ENCODE measurements around the gene INPP4B. TPM values are rescaled to one million over a fixed set of nuclear protein-coding genes. Genes with fewer than 3 reads are reported as not detected.

Gene INPP4B
- total RNA-seq, 1 experiment from 2014 or later: 14.3 TPM

GRCh38 chr4:142330311-142330710 is 515.8 kb downstream of the INPP4B start:
- H3K79me2 ChIP-seq (ENCODE audit: insufficient read depth, low read length): no peaks in the 10 kb centered on the region
- no peaks in the 10 kb centered on the region; the same call in 1 of the 2 replicates for H4K20me1 ChIP-seq (ENCODE audit: insufficient read depth)
- ChIA-PET CTCF (no interaction called here), RAD21 (ENCODE audit: low non-redundant PET in 1 of 2, low total read pairs in 2 of 2, uncharacterized antibody in 2 of 2, unreplicated experiment in 2 of 2) (no interaction called here), POLR2A (no interaction called here)
- no peaks in the 10 kb centered on the region; a peak in 1 of 4 replicates for H3K36me3 ChIP-seq (ENCODE audit: control insufficient read depth in 1 of 2, insufficient read depth in 2 of 2, low read length in 2 of 2)
- intact Hi-C loops (cut with micrococcal nuclease): no loop called here
- no peaks in the 10 kb centered on the region for H3K9me3 ChIP-seq (ENCODE audit: control insufficient read depth in 1 of 2, insufficient read depth in 1 of 2, low read depth in 1 of 2, low read length in 2 of 2)
- BruUV-seq (replicated peaks): no TSS peak
- H3K27me3 ChIP-seq (ENCODE audit: insufficient read depth, low read length): no peaks in the 10 kb centered on the region
- no peak overlapping the region for H3K27ac ChIP-seq (ENCODE audit: low read depth, low read length)
- no peaks in the 10 kb centered on the region; a peak in 1 of 4 replicates for H3K4me1 ChIP-seq (ENCODE audit: control insufficient read depth in 1 of 2, insufficient read depth in 2 of 2, low read length in 2 of 2)
- no peak for TF ChIP-seq SIN3A (IDR thresholded peaks at IDR 0.05; ENCODE audit: low read depth)
- no peak for TF ChIP-seq CEBPB (IDR thresholded peaks at IDR 0.05; ENCODE audit: low read depth)
- no peak for TF ChIP-seq SRF (IDR thresholded peaks at IDR 0.05; ENCODE audit: low read depth)
- no peak for TF ChIP-seq YY1 (IDR thresholded peaks at IDR 0.05; ENCODE audit: extremely low read depth, insufficient replicate concordance, low read depth, low read length)
- TF ChIP-seq ATF3 (IDR thresholded peaks at IDR 0.05): no peak
- no peak for TF ChIP-seq EGR1 (IDR thresholded peaks at IDR 0.05; ENCODE audit: low read depth)
- no peak for TF ChIP-seq EZH2phosphoT487 (IDR thresholded peaks at IDR 0.05; ENCODE audit: borderline replicate concordance)
- H3K9me2 ChIP-seq (ENCODE audit: insufficient read depth): no peaks in the 10 kb centered on the region
- no peak for ATAC-seq
- DNase-seq (ENCODE audit: low read depth, low spot score): no peak
- H2AFZ ChIP-seq (ENCODE audit: low read depth, low read length, poor library complexity, severe bottlenecking): no peak overlapping the region
- no peak overlapping the region for H3K9ac ChIP-seq (ENCODE audit: low read length)
- no peak overlapping the region for H3K4me2 ChIP-seq (ENCODE audit: low read length)
- no peak overlapping the region for H3K4me3 ChIP-seq (replicated peaks in 1 of 2; ENCODE audit: low read depth in 1 of 2, low read length in 2 of 2)

- ChIA-PET POLR2A (no interaction called here), RAD21 (ENCODE audit: low non-redundant PET in 1 of 2, low total read pairs in 2 of 2, uncharacterized antibody in 2 of 2, unreplicated experiment in 2 of 2) (no interaction called here), CTCF (no interaction called here)
- no peaks in the 10 kb centered on the region for H3K79me2 ChIP-seq (ENCODE audit: insufficient read depth, low read length)
- intact Hi-C loops (cut with micrococcal nuclease): no loop called here
- H3K4me3 ChIP-seq (replicated peaks in 1 of 2; ENCODE audit: low read depth in 1 of 2, low read length in 2 of 2): no peak overlapping the region
- no peaks in the 10 kb centered on the region for H3K9me3 ChIP-seq (ENCODE audit: control insufficient read depth in 1 of 2, insufficient read depth in 1 of 2, low read depth in 1 of 2, low read length in 2 of 2)
- no peak overlapping the region for H3K9ac ChIP-seq (ENCODE audit: low read length)
- BruUV-seq (replicated peaks): no TSS peak
- TF ChIP-seq CEBPB (IDR thresholded peaks at IDR 0.05; ENCODE audit: low read depth) (no peak), EZH2 (IDR thresholded peaks at IDR 0.05) (no peak), POLR2AphosphoS5 (IDR thresholded peaks at IDR 0.05; ENCODE audit: low read depth, low read length) (no peak), JUND (IDR thresholded peaks at IDR 0.05) (no peak), SP1 (IDR thresholded peaks at IDR 0.05; ENCODE audit: low read depth) (no peak), SRF (IDR thresholded peaks at IDR 0.05; ENCODE audit: low read depth) (no peak), YY1 (IDR thresholded peaks at IDR 0.05; ENCODE audit: extremely low read depth, insufficient replicate concordance, low read depth, low read length) (no peak), EGR1 (IDR thresholded peaks at IDR 0.05; ENCODE audit: low read depth) (no peak), MAX (IDR thresholded peaks at IDR 0.05) (no peak), ZFX (IDR thresholded peaks at IDR 0.05) (no peak), ELF1 (IDR thresholded peaks at IDR 0.05; ENCODE audit: borderline replicate concordance, low read depth) (no peak), EZH2phosphoT487 (IDR thresholded peaks at IDR 0.05; ENCODE audit: borderline replicate concordance) (no peak)
- H3K27ac ChIP-seq (ENCODE audit: low read depth, low read length): no peak overlapping the region
- no peaks in the 10 kb centered on the region for H3K9me2 ChIP-seq (ENCODE audit: insufficient read depth)
- H3K36me3 ChIP-seq (ENCODE audit: control insufficient read depth in 1 of 2, insufficient read depth in 2 of 2, low read length in 2 of 2): no peaks in the 10 kb centered on the region
- H4K20me1 ChIP-seq (ENCODE audit: insufficient read depth): no peaks in the 10 kb centered on the region; the same call in 1 of the 2 replicates
- DNase-seq (ENCODE audit: low read depth, low spot score): no peak
- H3K27me3 ChIP-seq (ENCODE audit: insufficient read depth, low read length): no peaks in the 10 kb centered on the region
- no peaks in the 10 kb centered on the region; a peak in 1 of 4 replicates for H3K4me1 ChIP-seq (ENCODE audit: control insufficient read depth in 1 of 2, insufficient read depth in 2 of 2, low read length in 2 of 2)
- ATAC-seq: no peak
- no peak overlapping the region for H2AFZ ChIP-seq (ENCODE audit: low read depth, low read length, poor library complexity, severe bottlenecking)
- no peak overlapping the region for H3K4me2 ChIP-seq (ENCODE audit: low read length)
Observed at GRCh38 chr4:142329313-142329712, 516.8 kb downstream of the INPP4B start.
